ENCODE results near the gene ATP1A2. TPM values are rescaled to one million over a fixed set of nuclear protein-coding genes. Genes with fewer than 3 reads are reported as not detected.

Gene ATP1A2
- total RNA-seq, 1 experiment from 2014 or later: 23.2 TPM

- POLR2A ChIA-PET: interaction anchor here (1.0 to 1.2 kb wide), 2 partner anchors 9 to 10 kb away, joined by 3 to 4 read pairs; no protein-coding TSS in a partner anchor
- ATAC-seq: no peak
- H3K9me3 Mint-ChIP-seq: no peaks in the 10 kb centered on the region
- peaks cover 6% of the 10 kb centered on the region for H3K36me3 Mint-ChIP-seq
- CTCF ChIA-PET: interaction anchor here (0.7 to 29.5 kb wide), 15 partner anchors 9 to 166 kb away, joined by 3 to 978 read pairs (median 29); partner anchors contain the start of genes CASQ1 and IGSF8
- no peak overlapping the region for H3K27ac Mint-ChIP-seq
- peaks cover 38% of the 10 kb centered on the region for H3K27me3 Mint-ChIP-seq (ENCODE audit: low read depth)
- no peak for TF ChIP-seq NFATC4 (CRISPR knock-in tag; IDR thresholded peaks at IDR 0.05)
- no peak for TF ChIP-seq ZBTB43 (CRISPR knock-in tag; IDR thresholded peaks at IDR 0.05)
- TF ChIP-seq CBFB (CRISPR knock-in tag; IDR thresholded peaks at IDR 0.05; ENCODE audit: low read depth): no peak
- TF ChIP-seq ATF6 (CRISPR knock-in tag; IDR thresholded peaks at IDR 0.05): no peak
- no peak for TF ChIP-seq FOXP4 (CRISPR knock-in tag; IDR thresholded peaks at IDR 0.05)
- no peak for TF ChIP-seq HMGA2 (CRISPR knock-in tag; IDR thresholded peaks at IDR 0.05)
- no peak for TF ChIP-seq ZNF121 (CRISPR knock-in tag; IDR thresholded peaks at IDR 0.05)
- no peak for TF ChIP-seq STAT6 (CRISPR knock-in tag; conservative IDR thresholded peaks at IDR 0.05; ENCODE audit: low read depth)
- H3K4me3 Mint-ChIP-seq: no peak overlapping the region
- peaks cover 22% of the 10 kb centered on the region for H3K4me1 Mint-ChIP-seq
- no peak for DNase-seq (ENCODE audit: low spot score)
Measured at GRCh38 chr1:160087118-160087662, 28.4 kb upstream of the ATP1A2 start.

GRCh38 chr1:160089883-160090282 is 25.7 kb upstream of the ATP1A2 start:
- peaks cover 13% of the 10 kb centered on the region for H3K27me3 Mint-ChIP-seq (ENCODE audit: low read depth)
- no peak overlapping the region for H3K4me3 Mint-ChIP-seq
- ChIA-PET POLR2A (no interaction called here), CTCF (interaction anchor here (1.6 to 29.5 kb wide), 4 partner anchors 11 to 163 kb away, joined by 3 to 978 read pairs (median 34); no protein-coding TSS in a partner anchor)
- no peak overlapping the region for H3K27ac Mint-ChIP-seq
- H3K4me1 Mint-ChIP-seq: peaks cover 21% of the 10 kb centered on the region
- H3K9me3 Mint-ChIP-seq: no peaks in the 10 kb centered on the region
- H3K36me3 Mint-ChIP-seq: peaks cover 20% of the 10 kb centered on the region
- DNase-seq (ENCODE audit: low spot score) (no peak), ATAC-seq (no peak)
- TF ChIP-seq E2F1 (CRISPR knock-in tag; IDR thresholded peaks at IDR 0.05) (no peak), RELA (CRISPR knock-in tag; IDR thresholded peaks at IDR 0.05; ENCODE audit: borderline replicate concordance) (no peak), STAT6 (CRISPR knock-in tag; conservative IDR thresholded peaks at IDR 0.05; ENCODE audit: low read depth) (no peak), PRDM15 (CRISPR knock-in tag; IDR thresholded peaks at IDR 0.05) (no peak), TCF7 (CRISPR knock-in tag; IDR thresholded peaks at IDR 0.05; ENCODE audit: low read depth) (no peak), CTCF (IDR thresholded peaks at IDR 0.05) (no peak), GRHL2 (CRISPR knock-in tag; IDR thresholded peaks at IDR 0.05; ENCODE audit: insufficient replicate concordance, severe bottlenecking) (no peak), CREM (CRISPR knock-in tag; IDR thresholded peaks at IDR 0.05) (no peak), SMAD3 (CRISPR knock-in tag; IDR thresholded peaks at IDR 0.05; ENCODE audit: borderline replicate concordance) (no peak)

Data from WTC11 (cell line).